ENCODE measurements around the gene METTL3.
A peak's percentile ranks its signal among the peaks of the same experiment; 100 is the strongest.
"Not testable (repeated sequence)": the region's sequence is repeated elsewhere in the genome, so short reads cannot be mapped to it uniquely, and the experiment has no call there.

METTL3 gene

GRCh38 chr14:21510735-21511657 is at the start of gene METTL3:
TSS of gene METTL3 (minus strand) at chr14:21511340. CDS start at chr14:21511223, 117 bp downstream.
- peak; percentile 94 for DNase-seq (ENCODE audit: low spot score)

- no peak for DNase-seq (ENCODE audit: low spot score)
Observed at GRCh38 chr14:21558703-21559170, 47.6 kb upstream of the METTL3 start.

- DNase-seq (ENCODE audit: low spot score), result peak; percentile 79
Observed at GRCh38 chr14:21557084-21557901, 46.2 kb upstream of the METTL3 start.

- DNase-seq (ENCODE audit: low spot score), result no peak
Observed at GRCh38 chr14:21556378-21557083, 45.4 kb upstream of the METTL3 start.

DNA sequence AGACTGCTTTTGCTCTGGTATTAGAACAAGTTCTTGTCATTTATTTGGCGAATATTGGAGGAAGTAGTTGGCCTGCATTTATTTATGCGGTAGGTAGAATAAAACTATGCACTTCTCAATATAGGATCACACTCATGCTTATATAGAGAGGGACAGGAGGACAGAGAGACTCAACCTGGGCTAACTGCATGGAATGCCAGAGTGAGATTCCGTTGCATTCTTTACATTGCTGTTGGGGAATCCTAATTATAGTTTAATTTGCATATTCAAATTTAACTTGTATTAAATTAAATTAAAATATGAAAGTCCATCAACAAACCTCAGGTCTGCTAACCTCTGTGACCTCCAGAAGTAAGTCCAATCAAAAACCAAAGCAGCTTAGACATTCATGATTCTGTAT is 42.1 kb upstream of the METTL3 start:
- no peak for DNase-seq (ENCODE audit: low spot score)

DNA sequence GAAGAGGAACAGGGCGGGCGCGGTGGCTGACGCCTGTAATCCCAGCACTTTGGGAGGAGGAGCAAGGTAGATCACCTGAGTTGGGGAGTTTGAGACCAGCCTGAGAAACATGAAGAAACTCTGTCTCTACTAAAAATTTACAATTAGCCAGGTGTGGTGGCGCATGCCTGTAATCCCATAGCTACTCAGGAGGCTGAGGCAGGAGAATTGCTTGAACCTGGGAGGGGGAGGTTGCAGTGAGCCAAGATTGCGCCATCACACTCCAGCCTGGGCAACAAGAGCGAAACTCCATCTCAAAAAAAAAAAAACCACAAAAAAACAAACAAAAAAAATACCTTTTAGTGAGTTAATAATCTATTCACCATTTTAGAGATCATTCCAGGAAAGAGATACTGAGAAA is 33.4 kb upstream of the METTL3 start:
- DNase-seq (ENCODE audit: low spot score), result not testable (repeated sequence)

DNA sequence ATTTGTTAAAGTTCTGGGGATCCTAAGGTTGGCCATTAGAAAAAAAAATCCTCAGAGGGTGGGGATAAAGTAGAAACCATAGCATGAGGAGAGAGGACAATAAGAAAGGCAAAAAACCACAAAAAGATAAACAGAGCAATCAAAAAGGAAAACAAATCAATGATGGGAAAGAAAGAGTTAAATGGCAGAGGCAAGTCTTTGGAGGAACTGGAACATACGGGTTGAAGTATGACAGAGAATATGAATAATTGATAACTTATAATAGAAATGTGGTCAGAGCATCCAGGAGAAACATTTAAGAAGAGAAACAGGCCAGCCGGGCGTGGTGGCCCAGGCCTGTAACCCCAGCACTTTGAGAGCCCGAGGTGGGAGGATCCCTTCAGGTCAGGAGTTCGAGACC is 32.8 kb upstream of the METTL3 start:
- DNase-seq (ENCODE audit: low spot score), result no peak

DNA sequence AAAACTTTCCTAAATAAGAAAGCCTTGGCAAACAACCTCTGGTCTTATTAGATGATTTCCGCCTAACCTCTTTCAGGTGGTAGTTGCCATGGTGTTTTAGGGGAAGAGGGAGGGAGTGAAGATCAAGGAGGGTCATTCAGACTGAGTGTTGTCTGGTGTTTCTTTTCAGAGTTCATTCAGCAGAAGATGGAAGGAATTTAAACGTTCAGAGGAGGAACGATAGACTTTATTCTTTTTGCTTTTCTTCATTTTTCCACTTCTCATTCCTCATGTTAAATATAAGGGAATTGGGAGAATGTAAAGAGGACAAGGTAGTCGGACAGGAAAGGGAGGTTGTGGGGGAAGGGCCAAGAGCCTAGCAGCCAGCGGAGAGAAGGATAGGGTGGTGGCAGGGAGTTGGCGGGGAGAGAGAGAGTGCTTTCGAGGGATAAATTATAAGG is 32.4 kb upstream of the METTL3 start:
- no peak for DNase-seq (ENCODE audit: low spot score)

- no peak for DNase-seq (ENCODE audit: low spot score)
Observed at GRCh38 chr14:21541413-21542074, 30.4 kb upstream of the METTL3 start.

DNA sequence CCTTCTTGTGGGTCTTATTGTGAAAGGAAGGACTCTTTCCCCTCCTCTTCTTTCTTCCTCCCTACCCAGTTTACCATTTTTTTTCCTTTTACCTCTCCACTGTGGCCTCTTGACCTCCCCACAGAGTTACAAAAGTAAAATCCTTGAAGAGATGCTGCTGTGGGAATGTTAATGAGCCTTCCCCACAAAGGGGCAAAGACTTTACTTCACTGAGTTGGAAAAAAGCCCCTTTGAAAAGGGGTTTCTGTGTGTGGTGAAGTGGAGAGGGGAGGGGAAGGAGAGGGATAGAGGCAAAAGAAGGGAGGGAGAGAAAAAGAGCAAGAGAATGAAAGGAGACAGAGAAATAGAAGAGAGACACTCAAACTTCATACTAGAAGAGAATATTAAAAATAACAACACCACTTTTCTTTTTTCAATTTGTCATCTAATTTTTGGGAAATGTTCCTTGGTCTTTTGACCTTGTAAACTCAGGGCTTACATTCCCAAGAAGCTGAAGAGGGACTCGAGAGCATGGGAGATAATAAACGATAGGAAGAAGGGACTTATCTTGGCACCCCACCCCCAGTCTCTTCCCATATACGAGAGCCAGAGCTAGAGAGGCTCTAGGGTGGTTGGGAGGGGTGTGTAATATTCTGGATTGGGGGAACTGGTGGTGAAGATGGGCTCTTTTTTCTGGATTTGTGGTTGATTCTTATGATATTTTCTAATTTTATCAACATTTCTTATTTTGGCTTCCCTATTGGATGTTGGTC is 28.2 kb upstream of the METTL3 start:
- DNase-seq (ENCODE audit: low spot score), result no peak

DNA sequence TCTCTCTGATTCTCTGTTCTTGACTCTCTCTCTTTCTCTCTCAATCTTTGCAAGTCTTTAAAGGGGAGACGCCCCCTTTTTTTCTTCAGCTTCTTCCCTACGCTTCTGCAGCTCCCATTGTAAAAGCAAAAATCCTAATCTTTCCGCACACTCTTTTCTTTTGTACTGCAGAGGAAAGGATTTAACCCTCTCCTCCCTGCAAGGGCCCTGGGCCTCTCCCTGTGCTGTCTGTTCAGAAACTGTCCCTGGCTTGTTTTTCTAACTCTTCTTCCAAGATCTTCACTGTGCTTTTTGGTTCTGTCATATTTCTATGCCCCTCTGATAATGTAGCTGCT is 25.9 kb upstream of the METTL3 start:
- DNase-seq (ENCODE audit: low spot score), result no peak

- no peak for DNase-seq (ENCODE audit: low spot score)
Observed at GRCh38 chr14:21536418-21537089, 25.4 kb upstream of the METTL3 start.

- no peak for DNase-seq (ENCODE audit: low spot score)
Observed at GRCh38 chr14:21535545-21536417, 24.6 kb upstream of the METTL3 start.

GRCh38 chr14:21534576-21534975 is 23.4 kb upstream of the METTL3 start:
- DNase-seq (ENCODE audit: low spot score), result no peak

DNA sequence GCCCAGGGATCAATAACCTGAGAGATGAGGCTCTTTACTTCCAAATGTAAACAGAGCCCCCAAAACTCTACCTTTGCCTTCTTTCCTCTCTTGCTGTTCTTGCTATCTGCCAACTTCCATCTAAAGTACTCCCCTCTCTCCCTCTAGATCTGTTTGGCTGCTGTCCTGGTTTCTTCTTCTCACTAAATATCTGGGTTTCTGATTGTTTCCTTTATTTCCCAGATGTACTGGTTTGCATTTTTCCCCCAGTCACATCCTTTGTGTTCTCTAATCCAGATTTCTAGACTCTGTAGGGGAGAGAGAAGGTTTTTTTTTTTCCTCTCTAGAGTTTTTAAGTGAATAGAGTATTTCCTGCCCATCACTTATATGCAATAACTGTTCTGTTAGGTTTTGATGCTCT is 22.2 kb upstream of the METTL3 start:
- no peak for DNase-seq (ENCODE audit: low spot score)

DNA sequence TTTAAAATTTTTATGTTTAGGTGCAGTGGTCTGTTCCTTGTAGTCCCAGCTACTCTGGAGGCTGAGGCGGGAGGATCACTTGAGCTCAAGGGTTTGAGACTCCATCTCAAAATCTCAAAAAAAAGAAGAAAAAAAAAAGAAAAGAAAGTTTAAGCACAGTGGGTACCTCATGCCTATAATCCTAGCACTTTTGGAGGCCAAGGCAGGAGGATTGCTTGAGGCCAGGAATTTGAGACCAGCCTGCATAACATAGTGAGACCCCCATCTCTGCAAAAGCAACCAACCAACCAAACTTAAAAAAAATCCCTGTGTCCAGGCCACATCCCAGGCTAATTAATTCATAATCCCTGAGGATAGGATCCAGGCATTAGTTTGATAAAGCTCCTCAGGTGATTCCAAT is 18.4 kb upstream of the METTL3 start:
- no peak for DNase-seq (ENCODE audit: low spot score)

GRCh38 chr14:21528381-21529348 is 17.5 kb upstream of the METTL3 start:
- no peak for DNase-seq (ENCODE audit: low spot score)

- no peak for DNase-seq (ENCODE audit: low spot score)
Observed at GRCh38 chr14:21527318-21527679, 16.2 kb upstream of the METTL3 start.

Data from left forelimb (tissue), 1 donor.